Mesothelial cell of epicardium (in vitro differentiated cells): ENCODE data around the gene ARSA. TPM values are rescaled to one million over a fixed set of nuclear protein-coding genes. Genes with fewer than 3 reads are reported as not detected.

ENCODE experiments used
- DNase-seq, 2 experiments: peaks; one replicate each; pipeline ENCODE4 v3.0.0; 2021; ENCODE audit warnings: low spot score in 2 of 2; ENCODE audit not compliant: unreplicated experiment in 2 of 2
- H3K27ac Mint-ChIP-seq: 2 replicates; pipeline ENCODE4 v1.8.0; 2021; ENCODE audit warnings: mixed read lengths
- H3K27me3 Mint-ChIP-seq: 2 replicates; pipeline ENCODE4 v1.8.0; 2021; ENCODE audit warnings: low read depth, mixed read lengths
- H3K36me3 Mint-ChIP-seq: 2 replicates; pipeline ENCODE4 v1.8.0; 2021; ENCODE audit warnings: mixed read lengths
- H3K4me1 Mint-ChIP-seq: 2 replicates; pipeline ENCODE4 v1.8.0; 2021; ENCODE audit warnings: mixed read lengths
- H3K4me3 Mint-ChIP-seq: 2 replicates; pipeline ENCODE4 v1.8.0; 2021; ENCODE audit warnings: mild to moderate bottlenecking, moderate library complexity, mixed read lengths
- H3K9me3 Mint-ChIP-seq: 2 replicates; pipeline ENCODE4 v1.8.0; 2021; ENCODE audit warnings: mixed read lengths
- total RNA-seq: library from RNA; stranded (reverse); gene quantifications from 3 replicates; pipeline ENCODE4 v1.2.1, GENCODE V29; 2021
- TF ChIP-seq, protein P1 (sequence below): fragments of 200-600 bp; sonication (generic); IDR thresholded peaks from one replicate; pipeline ENCODE4 v1.5.0; 2021; ENCODE audit warnings: antibody characterized with exemption; ENCODE audit not compliant: unreplicated experiment

ARSA gene
- total RNA-seq, 1 donor from 2014 or later: 45.2 TPM

DNA sequence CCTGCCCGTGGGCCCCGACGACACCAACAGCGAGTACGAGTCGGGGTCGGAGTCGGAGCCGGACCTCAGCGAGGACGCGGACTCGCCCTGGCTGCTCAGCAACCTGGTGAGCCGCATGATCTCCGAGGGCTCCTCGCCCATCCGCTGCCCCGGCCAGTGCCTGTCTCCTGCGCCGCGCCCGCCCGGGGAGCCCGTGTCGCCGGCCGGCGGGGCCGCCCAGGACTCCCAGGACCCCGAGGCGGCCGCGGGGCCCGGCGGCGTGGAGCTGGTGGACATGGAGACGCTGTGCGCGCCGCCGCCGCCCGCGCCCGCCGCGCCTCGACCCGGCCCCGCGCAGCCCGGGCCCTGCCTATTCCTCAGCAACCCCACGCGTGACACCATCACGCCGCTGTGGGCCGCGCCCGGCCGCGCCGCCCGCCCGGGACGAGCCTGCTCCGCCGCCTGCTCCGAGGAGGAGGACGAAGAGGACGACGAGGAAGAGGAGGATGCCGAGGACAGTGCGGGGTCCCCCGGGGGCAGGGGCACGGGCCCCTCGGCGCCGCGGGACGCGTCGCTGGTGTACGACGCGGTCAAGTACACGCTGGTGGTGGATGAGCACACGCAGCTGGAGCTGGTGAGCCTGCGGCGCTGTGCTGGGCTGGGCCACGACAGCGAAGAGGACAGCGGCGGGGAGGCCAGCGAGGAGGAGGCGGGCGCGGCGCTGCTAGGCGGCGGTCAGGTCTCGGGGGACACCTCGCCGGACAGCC is 23.5 kb downstream of the ARSA start:
- Mint-ChIP-seq H3K27ac (no peak overlapping the region), H3K27me3 (peaks cover 61% of the 10 kb centered on the region), H3K9me3 (no peaks in the 10 kb centered on the region), H3K4me3 (no peak overlapping the region), H3K4me1 (peaks cover 7% of the 10 kb centered on the region), H3K36me3 (no peaks in the 10 kb centered on the region)
- TF ChIP-seq, protein P1, sequence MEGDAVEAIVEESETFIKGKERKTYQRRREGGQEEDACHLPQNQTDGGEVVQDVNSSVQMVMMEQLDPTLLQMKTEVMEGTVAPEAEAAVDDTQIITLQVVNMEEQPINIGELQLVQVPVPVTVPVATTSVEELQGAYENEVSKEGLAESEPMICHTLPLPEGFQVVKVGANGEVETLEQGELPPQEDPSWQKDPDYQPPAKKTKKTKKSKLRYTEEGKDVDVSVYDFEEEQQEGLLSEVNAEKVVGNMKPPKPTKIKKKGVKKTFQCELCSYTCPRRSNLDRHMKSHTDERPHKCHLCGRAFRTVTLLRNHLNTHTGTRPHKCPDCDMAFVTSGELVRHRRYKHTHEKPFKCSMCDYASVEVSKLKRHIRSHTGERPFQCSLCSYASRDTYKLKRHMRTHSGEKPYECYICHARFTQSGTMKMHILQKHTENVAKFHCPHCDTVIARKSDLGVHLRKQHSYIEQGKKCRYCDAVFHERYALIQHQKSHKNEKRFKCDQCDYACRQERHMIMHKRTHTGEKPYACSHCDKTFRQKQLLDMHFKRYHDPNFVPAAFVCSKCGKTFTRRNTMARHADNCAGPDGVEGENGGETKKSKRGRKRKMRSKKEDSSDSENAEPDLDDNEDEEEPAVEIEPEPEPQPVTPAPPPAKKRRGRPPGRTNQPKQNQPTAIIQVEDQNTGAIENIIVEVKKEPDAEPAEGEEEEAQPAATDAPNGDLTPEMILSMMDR: no peak
- no peak for DNase-seq

DNA sequence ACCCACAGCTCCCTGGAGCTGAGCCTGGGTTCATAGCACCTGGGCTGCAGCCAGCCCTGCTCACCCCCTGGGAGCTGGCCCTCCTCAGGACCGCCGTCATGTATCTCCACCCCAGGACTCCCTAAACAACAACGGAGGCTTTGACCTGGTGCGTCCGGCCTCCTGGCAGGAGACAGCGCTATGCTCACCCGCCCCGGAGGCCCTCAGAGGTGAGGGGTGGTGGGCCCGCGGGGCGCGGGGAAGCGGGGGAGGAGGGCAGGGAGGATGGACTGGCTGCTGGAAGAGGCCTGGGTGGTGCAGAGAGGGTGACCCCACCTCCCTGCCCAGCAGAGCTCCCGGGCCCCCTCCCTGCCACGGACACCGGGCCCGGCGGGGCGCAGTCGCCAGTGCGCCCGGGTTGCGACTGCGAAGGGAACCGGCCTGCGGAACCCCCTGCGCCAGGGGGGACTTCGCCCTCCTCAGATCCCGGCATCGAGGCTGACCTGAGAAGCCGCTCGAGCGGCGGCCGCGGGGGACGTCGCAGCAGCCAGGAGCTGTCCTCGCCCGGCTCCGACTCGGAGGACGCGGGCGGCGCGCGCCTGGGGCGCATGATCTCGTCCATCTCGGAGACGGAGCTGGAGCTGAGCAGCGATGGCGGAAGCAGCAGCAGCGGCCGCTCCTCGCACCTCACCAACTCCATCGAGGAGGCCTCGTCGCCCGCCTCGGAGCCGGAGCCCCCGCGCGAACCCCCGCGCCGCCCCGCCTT is 24.3 kb downstream of the ARSA start:
- Mint-ChIP-seq H3K36me3 (no peaks in the 10 kb centered on the region), H3K9me3 (no peaks in the 10 kb centered on the region), H3K4me1 (peaks cover 7% of the 10 kb centered on the region), H3K27ac (no peak overlapping the region), H3K4me3 (no peak overlapping the region), H3K27me3 (peaks cover 56% of the 10 kb centered on the region)
- TF ChIP-seq, protein P1: no peak
- no peak for DNase-seq

DNA sequence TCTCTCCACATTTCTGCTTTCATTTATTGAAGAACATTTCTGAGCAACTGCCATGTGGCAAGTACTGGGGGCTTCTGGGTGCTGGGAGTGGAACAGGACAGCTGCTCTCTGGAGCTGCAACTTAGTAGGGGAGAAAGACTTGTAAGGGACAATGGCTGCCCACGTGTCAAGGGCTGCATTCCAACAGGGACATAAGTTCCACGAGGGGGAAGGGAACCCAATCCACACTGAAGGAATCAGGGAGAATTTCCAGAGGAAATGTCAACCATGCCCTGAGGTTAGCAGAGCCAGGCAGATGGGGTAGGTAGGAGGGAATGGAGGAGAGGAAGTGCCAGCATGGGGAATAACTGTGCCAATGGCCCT is 25.6 kb downstream of the ARSA start:
- Mint-ChIP-seq H3K9me3 (no peaks in the 10 kb centered on the region), H3K4me3 (peak overlapping the region; percentile 66), H3K27me3 (peaks cover 55% of the 10 kb centered on the region), H3K36me3 (peaks cover 2% of the 10 kb centered on the region), H3K4me1 (peaks cover 7% of the 10 kb centered on the region), H3K27ac (no peak overlapping the region)
- DNase-seq: no peak
- TF ChIP-seq, protein P1: no peak

DNA sequence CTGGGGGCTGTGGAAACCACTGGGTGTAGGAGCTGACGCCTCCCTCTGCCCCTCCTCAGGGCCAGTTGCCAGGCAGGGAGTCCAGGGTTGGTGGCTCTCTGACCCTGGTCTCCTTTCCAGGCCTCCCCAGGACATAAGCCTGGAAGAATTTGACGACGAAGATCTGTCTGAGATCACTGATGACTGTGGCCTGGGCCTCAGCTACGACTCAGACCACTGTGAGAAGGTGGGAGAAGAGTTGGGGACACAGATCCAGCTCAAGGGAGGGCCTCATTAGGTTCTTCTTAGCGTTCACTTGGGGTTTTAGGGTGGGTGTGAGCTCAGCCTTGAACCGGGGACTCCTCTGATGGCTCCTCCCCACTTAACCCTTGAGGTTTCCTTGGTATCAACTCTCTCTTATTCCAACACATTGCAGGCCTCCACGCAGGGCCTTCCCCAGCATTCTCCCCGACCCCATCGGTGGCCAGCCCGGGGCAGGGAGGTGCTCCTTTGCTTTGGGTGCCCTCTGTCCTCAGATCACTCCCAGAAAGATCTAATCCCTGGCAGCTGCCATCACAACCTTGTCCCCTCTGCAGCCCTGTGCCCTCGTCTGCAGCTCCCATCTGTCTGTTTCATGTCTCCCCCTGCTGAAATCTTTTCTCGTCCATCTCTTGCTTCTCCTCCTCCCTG is 26.1 kb downstream of the ARSA start:
- Mint-ChIP-seq H3K4me3 (peak overlapping the region; percentile 66), H3K27me3 (peaks cover 50% of the 10 kb centered on the region), H3K36me3 (peaks cover 4% of the 10 kb centered on the region), H3K27ac (no peak overlapping the region), H3K9me3 (no peaks in the 10 kb centered on the region), H3K4me1 (peaks cover 7% of the 10 kb centered on the region)
- DNase-seq: no peak
- TF ChIP-seq, protein P1: no peak

DNA sequence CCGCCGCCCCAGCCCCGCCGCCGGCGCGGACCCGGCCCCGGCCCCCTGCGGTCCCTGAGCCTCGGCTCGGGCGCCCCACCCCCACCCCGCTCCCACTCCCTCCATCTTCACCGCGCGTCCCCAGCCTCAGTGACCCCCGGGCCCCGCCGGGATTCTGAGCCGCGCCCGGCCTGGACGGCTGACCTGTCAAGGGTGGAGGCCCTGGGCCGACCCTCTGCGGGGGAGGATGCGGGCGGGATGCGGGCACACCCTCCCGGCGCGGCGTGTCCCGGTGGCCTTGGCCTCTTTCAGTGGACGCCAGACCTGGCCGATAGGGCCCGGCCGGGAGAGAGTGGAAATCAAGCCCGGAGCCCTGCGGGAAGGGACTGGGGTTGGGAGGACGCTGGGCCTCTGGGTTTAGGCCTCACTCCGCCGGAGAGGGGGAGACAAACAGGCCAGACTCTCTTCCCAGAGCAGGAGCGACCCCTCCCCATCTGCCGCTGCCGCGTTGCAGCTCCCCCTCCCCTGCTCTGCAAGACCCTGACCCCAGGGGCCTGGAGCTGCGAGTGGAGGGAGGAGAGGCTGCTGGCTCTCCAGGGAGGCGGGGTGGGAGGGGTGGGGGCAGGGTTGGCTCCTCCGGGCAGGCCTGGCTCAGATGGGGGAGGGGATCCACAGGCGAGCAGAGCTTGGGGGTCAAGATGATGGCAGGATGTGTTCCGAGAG is 26.8 kb downstream of the ARSA start:
- Mint-ChIP-seq H3K9me3 (no peaks in the 10 kb centered on the region), H3K36me3 (peaks cover 6% of the 10 kb centered on the region), H3K27ac (no peak overlapping the region), H3K4me3 (peak overlapping the region; percentile 66), H3K27me3 (peaks cover 45% of the 10 kb centered on the region), H3K4me1 (peaks cover 7% of the 10 kb centered on the region)
- DNase-seq: no peak
- TF ChIP-seq, protein P1: no peak
